GM12878 (cell line): ENCODE results near the gene METAP2. TPM values are rescaled to one million over a fixed set of nuclear protein-coding genes. Genes with fewer than 3 reads are reported as not detected.

Source experiments
- ATAC-seq: fragments of 200-7000 bp; cut with Tn5 transposase; 3 replicates; pipeline ENCODE4 v1.9.1; 2020; ENCODE audit warnings: mild to moderate bottlenecking, moderate library complexity
- BruUV-seq: library from RNA; stranded (reverse); fragments of 400-500 nt; replicated peaks from 2 replicates; lab custom pipeline; 2021; lab: Mats Ljungman, UMichigan
- CTCF ChIA-PET: fragments of 300-600 bp; sonication (Branson Sonifier 250); formaldehyde crosslinking; extraction: SDS; loops from one replicate; lab custom pipeline; 2021; ENCODE audit warnings: inconsistent platforms; lab: Yijun Ruan, JAX
- POLR2A ChIA-PET: fragments of 350-600 bp; formaldehyde crosslinking; extraction: SDS; loops from one replicate; lab custom pipeline; 2021; ENCODE audit warnings: inconsistent platforms; lab: Charles Lee
- RAD21 ChIA-PET: fragments of 300-600 bp; sonication (Branson Sonifier 250); formaldehyde crosslinking; loops from one replicate; lab custom pipeline; 2023; ENCODE audit warnings: antibody characterized with exemption; ENCODE audit not compliant: unreplicated experiment; lab: Charles Lee
- SMC1A ChIA-PET: fragments of 300-600 bp; sonication (Branson Sonifier 250); formaldehyde crosslinking; loops from one replicate; lab custom pipeline; 2023; ENCODE audit not compliant: unreplicated experiment, uncharacterized antibody; lab: Charles Lee
- DNase-seq: peaks from one replicate; pipeline ENCODE4 v3.0.0-alpha.2; 2011; ENCODE audit warnings: low read depth, low spot score
- FAIRE-seq: peaks from 3 replicates; lab custom pipeline; 2011; peaks lifted over from hg19 to GRCh38; lab: Jason Lieb, UNC
- H2AFZ ChIP-seq: 2 replicates; pipeline ENCODE4 v1.6.0; 2011; ENCODE audit warnings: low read depth, low read length, control low read depth; ENCODE audit not compliant: control insufficient read depth
- H3K27ac ChIP-seq: 2 replicates; pipeline ENCODE4 v1.5.1; 2011; ENCODE audit warnings: control low read depth; ENCODE audit not compliant: control insufficient read depth, insufficient read depth
- H3K27me3 ChIP-seq, 2 experiments: replicated peaks in 1 of 2; 2 replicates each; pipeline versions ENCODE4 v1.6.0 to v1.6.1; 2011; ENCODE audit warnings: low read length in 1 of 2; ENCODE audit not compliant: control insufficient read depth in 2 of 2, insufficient read depth in 2 of 2
- H3K36me3 ChIP-seq, 2 experiments: 2 replicates each; pipeline ENCODE4 v1.5.1; 2011; ENCODE audit warnings: low read length in 1 of 2; ENCODE audit not compliant: control insufficient read depth in 2 of 2, insufficient read depth in 2 of 2
- H3K4me1 ChIP-seq: 2 replicates; pipeline ENCODE4 v1.6.1; 2011; ENCODE audit warnings: mild to moderate bottlenecking, low read length, moderate library complexity, mixed read lengths; ENCODE audit not compliant: control insufficient read depth, insufficient read depth
- H3K4me2 ChIP-seq: 2 replicates; pipeline ENCODE4 v1.6.0; 2011; ENCODE audit warnings: control low read depth; ENCODE audit not compliant: control insufficient read depth, insufficient read depth
- H3K4me3 ChIP-seq: fragments of 200-600 bp; sonication (generic); 2 replicates; pipeline ENCODE4 v1.5.1; 2016
- H3K79me2 ChIP-seq: 2 replicates; pipeline ENCODE4 v1.6.0; 2011; ENCODE audit warnings: low read length; ENCODE audit not compliant: control insufficient read depth, insufficient read depth
- H3K9ac ChIP-seq: 2 replicates; pipeline ENCODE4 v1.8.0; 2011; ENCODE audit warnings: low read length, control low read depth, mixed read lengths; ENCODE audit not compliant: control insufficient read depth, insufficient read depth
- H3K9me3 ChIP-seq: replicated peaks from 3 replicates; pipeline ENCODE4 v1.5.1; 2011; ENCODE audit warnings: mild to moderate bottlenecking, low read length; ENCODE audit not compliant: control insufficient read depth, insufficient read depth
- H4K20me1 ChIP-seq: 2 replicates; pipeline ENCODE4 v1.6.0; 2011; ENCODE audit not compliant: control insufficient read depth, insufficient read depth
- BHLHE40 ChIP-seq, 2 experiments: fragments of 450-650 bp in 1 of 2; IDR thresholded peaks; 2 replicates each; pipeline ENCODE4 v1.6.1; 2011 to 2017; ENCODE audit warnings: low read depth in 2 of 2, borderline replicate concordance in 1 of 2, improper control_type of control experiment in 1 of 2, low read length in 1 of 2, mild to moderate bottlenecking in 1 of 2
- KDM1A ChIP-seq: fragments of 200-600 bp; sonication (generic); IDR thresholded peaks from 2 replicates; pipeline ENCODE4 v1.6.1; 2016; ENCODE audit warnings: borderline replicate concordance
- NFIC ChIP-seq: IDR thresholded peaks from 2 replicates; pipeline ENCODE4 v1.6.1; 2012; ENCODE audit warnings: low read depth, mild to moderate bottlenecking, inconsistent platforms, low read length, moderate library complexity
- PAX8 ChIP-seq: fragments of 450-650 bp; IDR thresholded peaks from 2 replicates; pipeline ENCODE4 v1.6.1; 2017; ENCODE audit warnings: mild to moderate bottlenecking, moderate library complexity
- RUNX3 ChIP-seq: IDR thresholded peaks from 2 replicates; pipeline ENCODE4 v1.6.1; 2012; ENCODE audit warnings: low read length, inconsistent platforms
- SIN3A ChIP-seq: IDR thresholded peaks from 2 replicates; pipeline ENCODE4 v1.6.1; 2012; ENCODE audit warnings: low read depth, low read length, improper control_type of control experiment
- SMAD1 ChIP-seq: fragments of 450-650 bp; IDR thresholded peaks from 2 replicates; pipeline ENCODE4 v1.6.1; 2018; ENCODE audit warnings: mild to moderate bottlenecking, low read depth; ENCODE audit not compliant: partially characterized antibody
- WGBS: methylation state at CpG from one replicate; pipeline ENCODE4 v1.1.6; 2016; ENCODE audit warnings: low lambda C conversion rate; ENCODE audit not compliant: insufficient replicate concordance, insufficient coverage; ENCODE audit errors: missing lambda C conversion rate; 5-methylcytosine and 5-hydroxymethylcytosine counted together
- in situ Hi-C: fragments of 300-500 bp; cut with MboI; formaldehyde crosslinking; loops from 9 replicates; pipeline ENCODE4 v1.14.3; 2018; ENCODE audit warnings: mixed read lengths
- intact Hi-C: fragments of 100-400 bp; cut with micrococcal nuclease; formaldehyde crosslinking; loops from one replicate; pipeline ENCODE4 v1.14.2; 2022; ENCODE audit not compliant: unreplicated experiment
- polyA plus RNA-seq, 11 experiments: library from polyadenylated mRNA; depleted of rRNA in 4 of 11; unstranded in 6 of 11; stranded (reverse) in 5 of 11; fragments of >200 nt; fragmentation: Nextera tagmentation in 4 of 11; fragmentation: Illumina TruSeq in 1 of 11; extraction: Ambion mirVana in 4 of 11; extraction: Trizol in 1 of 11; gene quantifications; 1 replicate in 1 of 11; 2 replicates in 10 of 11; pipeline versions ENCODE4 v1.2.1 to v1.2.3, GENCODE V29; 2011 to 2016; ENCODE audit warnings: inconsistent platforms in 2 of 11, missing spikeins in 2 of 11, low read depth in 1 of 11
- total RNA-seq, 4 experiments: library from RNA; depleted of rRNA in 3 of 4; stranded (reverse); fragments of >200 nt in 3 of 4; fragmentation: Illumina TruSeq in 1 of 4; extraction: Trizol in 1 of 4; gene quantifications; 2 replicates each; pipeline versions ENCODE4 v1.2.1 to v1.2.3, GENCODE V29; 2013 to 2021

Gene METAP2
- total and polyA plus RNA-seq, 10 of the 15 experiments (the other 5 are each of a cell fraction or from before 2014, with no cell fraction given): 50.7 to 132 (median 73.9) TPM

GRCh38 chr12:95551913-95552516 is 78.1 kb downstream of the METAP2 start:
- ATAC-seq: no peak
- TF ChIP-seq KDM1A: no peak
- TF ChIP-seq SMAD1: no peak
- no peak for TF ChIP-seq RUNX3
- no peak for TF ChIP-seq SIN3A
- no peak for TF ChIP-seq PAX8
- TF ChIP-seq NFIC: no peak
- no peak for TF ChIP-seq BHLHE40 (IDR thresholded peaks at IDR 0.05; ENCODE audit: borderline replicate concordance in 1 of 2, low read depth in 2 of 2, low read length in 1 of 2)
- TF ChIP-seq, all 136 proteins: peak for 0
- Histone ChIP-seq H3K27me3 (peaks cover 5 to 17% of the 10 kb centered on the region in 2 experiments), H3K36me3 (no peaks in the 10 kb centered on the region), H2AFZ (no peak overlapping the region), H3K4me3 (no peak overlapping the region), H3K4me1 (no peaks in the 10 kb centered on the region), H3K9me3 (peaks cover 6% of the 10 kb centered on the region), H3K9ac (no peak overlapping the region), H4K20me1 (no peaks in the 10 kb centered on the region), H3K79me2 (no peaks in the 10 kb centered on the region), H3K4me2 (no peak overlapping the region), H3K27ac (no peak overlapping the region)
- DNase-seq (no peak), FAIRE-seq (no peak)
- ChIA-PET SMC1A (interaction anchor here (0.6 kb wide), 1 partner anchor 9 kb away, joined by 3 read pairs; no protein-coding TSS in a partner anchor), POLR2A (no interaction called here), RAD21 (no interaction called here), CTCF (interaction anchor here (0.9 kb wide), 1 partner anchor 18 kb away, joined by 4 read pairs; no protein-coding TSS in a partner anchor)
- in situ Hi-C loops: no loop called here
- WGBS: 51% methylated on average over 7 of the region's 7 CpGs
- intact Hi-C loops: no loop called here
- BruUV-seq: no TSS peak
